Activated CD4-positive, alpha-beta T cell treated with anti-CD3 and anti-CD28 coated beads, Interleukin-2, amount 50 U/mL, for 4 hours (primary cell): Measurements from ENCODE around the gene IGFN1.
"Not testable (repeated sequence)": the region's sequence is repeated elsewhere in the genome, so short reads cannot be mapped to it uniquely, and the experiment has no call there.

Source experiments
- DNase-seq, 2 experiments: peaks; one replicate each; pipeline ENCODE4 v3.0.0-alpha.2; 2020

Gene IGFN1

DNA sequence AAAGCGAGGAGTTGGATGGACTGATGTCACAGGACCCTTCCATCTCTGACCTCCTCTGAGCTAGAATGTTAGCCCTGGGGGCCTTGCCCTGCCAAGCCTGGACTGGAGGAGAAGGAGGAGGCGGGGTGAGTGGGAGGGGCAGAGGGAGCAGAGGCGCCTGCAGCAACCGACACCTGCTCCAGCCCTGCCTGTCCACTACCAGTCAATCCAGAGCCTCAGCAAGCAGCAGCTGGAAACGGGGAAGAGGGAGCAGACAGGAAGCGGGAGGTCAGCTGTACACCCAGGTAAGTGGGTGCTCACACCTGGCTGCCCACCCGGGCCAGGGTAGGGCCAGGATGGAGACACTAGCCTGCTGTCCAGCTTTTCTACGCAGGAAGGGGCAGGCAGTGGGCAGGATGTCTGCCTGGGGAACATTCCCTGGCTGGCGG, at the start of gene IGFN1:
Gene IGFN1, plus strand, starts transcription at position 201 of the 428 bp plus-strand sequence. CDS start 2,470 bp downstream, outside the sequence.
- no peak for DNase-seq

DNA sequence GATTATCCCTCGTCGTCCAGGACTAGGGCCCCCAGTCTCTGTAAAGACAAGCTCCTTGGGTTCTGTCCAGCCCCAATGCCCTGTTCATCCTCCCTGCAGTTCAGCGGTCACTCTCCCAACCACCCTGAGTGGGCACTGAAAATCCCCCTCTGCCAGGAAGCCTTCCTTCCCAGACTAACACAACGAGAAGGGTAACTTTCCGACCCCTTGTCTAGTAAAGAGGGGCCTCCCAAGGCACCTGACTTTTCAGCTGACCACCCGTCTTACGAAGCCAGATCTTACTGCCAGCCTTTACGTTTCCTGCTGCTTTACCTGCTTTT, 49.7 kb upstream of the IGFN1 start:
- DNase-seq = no peak

DNA sequence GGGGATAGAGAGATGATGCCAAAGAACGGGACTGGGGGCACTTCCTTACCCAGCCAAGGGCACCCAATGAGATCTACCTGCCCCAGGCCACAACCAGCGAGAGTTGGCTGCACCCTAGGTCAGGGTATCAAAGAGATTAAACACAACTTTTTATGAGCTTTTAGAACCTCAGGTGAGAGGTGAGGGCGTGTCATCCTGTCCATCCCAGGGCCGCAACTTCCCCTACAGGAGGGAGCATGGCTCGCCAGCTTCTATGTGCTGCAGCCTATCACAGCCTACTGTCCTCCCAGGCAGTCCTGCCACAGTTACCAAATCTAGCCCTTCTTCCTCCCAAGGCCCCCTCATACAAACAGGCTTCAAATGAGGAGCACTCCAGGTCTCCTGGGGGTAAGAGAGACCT, 49.2 kb upstream of the IGFN1 start:
- DNase-seq = no peak

DNA sequence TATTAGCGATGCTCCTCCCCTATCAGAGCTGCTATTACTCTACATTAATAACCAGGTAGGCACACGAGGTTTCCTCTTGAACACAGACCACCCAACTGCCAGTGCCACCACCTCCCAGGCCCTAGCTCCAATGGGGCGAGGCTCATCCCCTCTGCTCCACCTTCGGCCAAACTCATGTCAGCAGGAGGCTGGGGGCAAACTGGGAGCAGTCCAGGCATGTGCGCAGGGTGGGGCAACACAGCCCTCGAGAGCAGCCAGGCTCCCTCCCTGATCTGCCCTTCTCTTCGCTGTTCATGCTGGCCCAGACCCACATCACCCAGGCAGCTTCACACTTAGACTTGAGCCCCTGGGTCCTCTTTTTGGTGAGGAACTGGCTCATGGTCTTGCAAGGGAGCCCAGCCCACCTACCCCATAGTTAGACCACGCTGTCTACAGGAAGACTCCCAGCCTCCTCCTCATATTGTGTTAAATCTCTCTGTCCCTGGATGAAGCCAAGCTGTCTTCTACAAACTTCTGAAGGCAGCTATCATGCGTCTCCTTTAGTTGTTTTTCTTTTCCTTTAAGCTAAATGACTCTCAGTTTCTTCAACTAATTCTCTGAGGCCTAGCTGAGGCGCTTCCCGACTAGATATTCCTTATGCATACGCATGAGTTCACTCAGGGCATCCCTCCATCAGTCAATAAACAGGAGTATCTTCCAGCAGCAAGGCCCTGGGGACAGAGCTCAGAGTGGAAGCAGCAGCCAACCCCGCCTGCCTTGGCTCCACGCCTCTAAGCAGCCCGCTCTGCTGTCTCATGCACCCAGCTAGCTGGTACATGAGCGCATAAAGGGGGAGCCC, 48.4 kb upstream of the IGFN1 start:
- no peak for DNase-seq

- no peak for DNase-seq
These were observed 47.5 kb upstream of the IGFN1 start for GRCh38 chr1:201142849-201143725.

DNA sequence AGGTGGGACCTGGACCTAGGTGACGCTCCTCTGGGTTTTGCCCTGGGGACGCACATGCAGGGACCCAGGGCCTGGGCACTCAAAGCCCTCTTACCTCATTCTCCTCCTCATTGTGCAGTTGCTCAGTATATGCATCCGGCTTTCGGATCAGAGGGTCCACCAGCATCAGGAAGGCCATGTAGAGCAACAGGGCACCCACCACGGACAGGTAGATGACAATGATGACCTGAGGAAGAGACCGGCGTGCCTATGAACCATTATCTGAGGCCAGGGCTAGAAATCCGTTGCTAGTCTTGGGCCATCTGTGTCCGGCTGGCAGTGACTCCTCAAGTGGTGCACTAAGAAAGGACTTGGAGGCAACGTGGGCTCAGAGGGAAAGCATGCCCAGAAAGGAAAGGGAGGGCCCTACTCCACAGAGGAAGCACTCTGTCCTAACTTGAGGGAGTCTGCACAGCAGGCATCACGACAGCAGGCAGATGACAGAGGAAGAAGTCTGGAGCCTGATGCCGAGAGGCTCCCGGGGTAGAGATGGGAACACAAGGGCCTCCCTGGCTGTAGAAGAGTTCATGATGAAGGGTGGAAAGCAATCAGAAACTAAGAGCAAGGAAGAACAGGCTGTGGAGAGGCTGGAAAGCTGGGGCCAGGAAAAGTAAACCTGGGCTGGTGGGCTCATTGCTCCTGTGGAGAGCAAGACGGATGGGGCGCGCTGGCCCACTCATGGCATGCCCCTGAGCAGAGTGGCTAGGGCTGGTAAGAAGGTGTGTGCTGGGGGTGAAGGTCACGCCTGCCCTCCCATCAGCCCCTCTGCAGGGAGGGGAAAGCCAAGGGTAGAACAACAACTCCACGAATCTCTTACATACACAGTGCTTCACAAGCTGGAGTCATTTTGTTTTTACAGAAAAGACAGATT, 46.6 kb upstream of the IGFN1 start:
- no peak for DNase-seq

GRCh38 chr1:201144701-201145100, 45.9 kb upstream of the IGFN1 start:
- DNase-seq = no peak

DNA sequence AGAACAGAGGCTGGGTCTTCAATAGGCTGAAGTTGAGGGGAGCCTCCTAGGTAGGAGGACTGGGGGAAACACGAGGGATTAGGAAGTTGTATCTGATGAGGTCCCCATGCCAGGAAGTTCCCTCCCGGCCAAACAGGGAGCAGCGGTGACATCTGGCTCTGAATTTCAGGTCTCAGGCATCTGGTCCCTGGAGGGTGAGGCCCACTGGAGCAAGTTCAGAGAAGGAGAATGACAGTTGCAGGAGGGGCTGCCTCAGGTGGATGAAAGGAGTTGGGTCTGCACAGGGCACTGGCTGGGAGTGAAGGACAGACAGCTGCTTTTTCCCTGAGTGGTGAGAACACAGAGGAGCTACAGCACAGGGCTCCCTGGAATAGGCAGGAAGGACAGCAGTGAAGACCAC, 45.5 kb upstream of the IGFN1 start:
- no peak for DNase-seq

DNA sequence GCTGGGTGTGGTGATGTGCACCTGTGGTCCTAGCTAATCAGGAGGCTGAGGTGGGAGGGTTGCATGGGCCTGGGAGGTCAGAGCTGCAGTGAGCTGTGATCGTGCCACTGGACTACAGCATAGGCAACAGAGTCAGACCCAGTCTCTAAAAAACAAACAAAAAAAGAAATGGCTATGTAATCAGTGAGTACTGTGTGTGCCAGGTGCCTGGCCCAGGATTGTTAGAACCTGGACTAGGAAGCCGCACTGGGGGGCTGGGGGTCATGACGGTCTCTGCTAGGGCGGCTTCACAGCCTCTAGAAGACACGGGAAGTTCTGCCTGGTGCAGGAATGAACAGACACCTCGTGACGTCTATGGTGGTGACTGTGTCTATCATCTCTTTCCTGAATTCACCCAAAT, 44.8 kb upstream of the IGFN1 start:
- DNase-seq = no peak

- no peak for DNase-seq
These were observed 43.8 kb upstream of the IGFN1 start for GRCh38 chr1:201146626-201147390.

DNA sequence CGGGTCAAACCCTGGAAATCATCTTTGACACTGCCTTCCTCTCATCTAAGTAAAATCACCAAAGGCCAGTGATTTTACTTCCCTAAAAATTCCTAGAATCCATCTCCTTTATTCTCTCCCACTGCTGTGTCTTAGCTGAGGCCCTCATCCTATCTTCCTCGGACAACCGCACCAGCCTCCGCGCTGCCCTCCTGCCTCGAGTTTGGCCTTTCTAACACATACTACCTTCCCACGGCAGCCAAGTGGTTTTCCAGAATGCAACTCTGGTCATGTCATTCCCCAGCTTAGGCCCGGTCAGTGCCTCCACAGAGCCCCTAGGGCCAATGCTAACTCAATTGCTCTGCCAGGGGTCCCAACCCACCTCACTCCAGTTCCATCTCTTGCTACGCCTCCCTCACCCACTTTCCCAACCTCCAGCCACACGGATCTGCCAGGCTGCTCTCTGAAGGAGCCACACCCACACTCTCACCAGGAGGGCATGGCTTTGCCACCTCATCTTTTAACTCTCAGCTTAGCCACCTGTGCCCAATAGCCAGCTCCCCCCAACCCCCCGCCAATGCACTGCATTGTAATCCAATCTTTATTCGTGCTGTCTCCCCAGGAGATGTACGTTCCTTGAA, 43.1 kb upstream of the IGFN1 start:
- no peak for DNase-seq

- no peak for DNase-seq
These were observed 41.2 kb upstream of the IGFN1 start for GRCh38 chr1:201149400-201149799.

GRCh38 chr1:201153474-201154388, 36.9 kb upstream of the IGFN1 start:
- no peak for DNase-seq

- DNase-seq = peak; percentile 98 to 99
These were observed 36.0 kb upstream of the IGFN1 start, which contains the start of gene TMEM9 for GRCh38 chr1:201154389-201155165. Gene TMEM9 (minus strand): TSS chr1:201154474. CDS start chr1:201153923, 551 bp downstream.

GRCh38 chr1:201155354-201155753, 35.3 kb upstream of the IGFN1 start:
- DNase-seq = no peak

GRCh38 chr1:201156346-201156745, 34.3 kb upstream of the IGFN1 start:
- DNase-seq = no peak

GRCh38 chr1:201156819-201157218, 33.8 kb upstream of the IGFN1 start:
- DNase-seq = no peak

DNA sequence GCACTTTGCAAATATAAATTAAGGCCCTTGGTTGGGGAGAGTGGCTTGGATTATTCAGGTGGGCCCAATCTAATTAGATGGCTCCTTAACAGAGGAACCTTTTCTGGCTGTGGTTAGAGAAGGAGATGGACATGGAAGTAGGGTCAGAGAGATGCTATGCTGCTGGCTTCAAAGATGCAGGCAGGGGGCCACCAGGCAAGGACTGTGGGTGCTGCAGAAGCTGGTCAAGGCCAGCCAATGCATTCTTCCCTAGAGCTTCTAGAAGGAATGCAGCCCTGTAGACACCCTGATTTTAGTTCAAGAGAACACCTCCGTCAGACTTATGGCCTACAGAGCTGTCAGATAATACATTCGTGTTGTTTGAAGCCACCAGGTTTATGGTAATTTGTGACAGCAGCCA, 32.7 kb upstream of the IGFN1 start:
- no peak for DNase-seq

- DNase-seq = not testable (repeated sequence)
These were observed 27.6 kb upstream of the IGFN1 start for GRCh38 chr1:201163036-201163435.

DNA sequence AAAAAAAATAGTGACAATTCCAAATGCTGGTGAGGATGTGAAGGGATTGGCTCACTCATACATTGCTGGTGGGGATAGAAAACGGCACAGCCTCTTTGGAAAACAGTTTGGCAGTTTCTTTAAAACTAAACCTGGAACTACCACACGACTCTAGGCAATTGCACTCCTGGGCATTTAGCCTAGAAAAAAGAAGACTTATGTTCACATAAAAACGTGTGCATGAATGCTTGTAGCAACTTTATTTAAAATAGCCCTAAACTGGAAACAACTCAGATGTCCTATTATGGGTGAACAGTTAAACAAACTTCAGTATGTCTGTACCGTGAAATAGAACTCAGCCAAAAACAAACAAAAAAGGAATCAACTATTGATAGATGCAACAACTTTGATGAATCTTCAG, 26.9 kb upstream of the IGFN1 start:
- DNase-seq = no peak
